ENCODE results near the gene APBB1. TPM values are rescaled to one million over a fixed set of nuclear protein-coding genes. Genes with fewer than 3 reads are reported as not detected.

APBB1 gene
- total RNA-seq, 1 experiment from 2014 or later: 12.4 TPM

DNA sequence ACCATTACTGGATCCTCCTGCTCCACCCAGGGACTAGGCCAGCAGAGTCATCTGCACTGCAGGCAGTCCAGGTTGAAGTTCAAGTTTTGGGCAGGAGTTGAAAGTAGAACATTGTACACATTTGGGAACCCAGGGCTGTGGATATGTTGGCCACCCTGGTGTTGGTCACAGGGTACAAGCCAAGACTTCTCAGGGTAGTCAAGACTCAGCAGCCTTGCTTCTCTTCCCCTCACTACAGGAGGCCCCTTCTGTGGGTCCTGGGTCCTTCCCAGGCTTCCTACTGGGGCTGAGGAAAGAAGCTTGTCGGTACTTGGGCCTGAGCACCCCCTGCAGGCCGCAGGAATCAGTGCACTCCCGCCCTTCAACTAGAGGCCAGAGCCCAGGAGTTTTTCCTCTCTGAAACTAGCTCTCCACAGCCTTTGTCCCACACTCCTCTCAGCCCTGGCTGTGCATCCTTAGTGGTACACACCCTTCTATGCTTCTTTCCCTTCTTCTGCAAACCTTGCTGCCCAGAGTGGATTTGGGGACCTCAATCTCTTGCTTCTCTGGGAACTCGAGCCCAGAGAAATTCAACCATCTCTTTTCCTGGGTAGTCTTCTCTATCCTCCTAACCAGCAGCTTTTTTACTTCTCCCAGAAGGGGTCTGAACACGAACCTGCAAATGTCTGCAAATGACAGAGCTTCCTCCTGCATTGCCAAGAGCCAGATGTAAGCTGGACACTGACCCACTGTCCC lies 24.5 kb upstream of the APBB1 start:
- Histone ChIP-seq H3K4me1 (ENCODE audit: control insufficient read depth in 1 of 2, insufficient read depth in 2 of 2, low read length in 2 of 2) (no peaks in the 10 kb centered on the region), H3K9me2 (ENCODE audit: insufficient read depth) (no peaks in the 10 kb centered on the region), H3K4me2 (ENCODE audit: low read length) (no peak overlapping the region), H3K27ac (ENCODE audit: low read depth, low read length) (no peak overlapping the region), H3K4me3 (replicated peaks in 1 of 2; ENCODE audit: low read depth in 1 of 2, low read length in 2 of 2) (no peak overlapping the region), H3K79me2 (ENCODE audit: insufficient read depth, low read length) (no peaks in the 10 kb centered on the region), H3K36me3 (ENCODE audit: control insufficient read depth in 1 of 2, insufficient read depth in 2 of 2, low read length in 2 of 2) (no peaks in the 10 kb centered on the region), H2AFZ (ENCODE audit: low read depth, low read length, poor library complexity, severe bottlenecking) (no peak overlapping the region), H3K9me3 (ENCODE audit: control insufficient read depth in 1 of 2, insufficient read depth in 1 of 2, low read depth in 1 of 2, low read length in 2 of 2) (no peaks in the 10 kb centered on the region), H3K9ac (ENCODE audit: low read length) (no peak overlapping the region), H3K27me3 (ENCODE audit: insufficient read depth, low read length) (no peaks in the 10 kb centered on the region), H4K20me1 (ENCODE audit: insufficient read depth) (no peaks in the 10 kb centered on the region)
- POLR2A ChIA-PET: interaction anchor here (0.9 to 1.0 kb wide), 2 partner anchors 24 to 64 kb away, joined by 3 read pairs; partner anchors contain the start of gene APBB1
- intact Hi-C loops (cut with micrococcal nuclease): loop anchor here (1.0 kb wide), 1 partner anchor 64 kb away; no protein-coding TSS in a partner anchor
- CTCF ChIA-PET: interaction anchor here (0.7 to 4.6 kb wide), 16 partner anchors 10 to 80 kb away, joined by 3 to 98 read pairs (median 4); partner anchors contain the start of genes APBB1 and SMPD1
- RAD21 ChIA-PET (ENCODE audit: low non-redundant PET in 1 of 2, low total read pairs in 2 of 2, uncharacterized antibody in 2 of 2, unreplicated experiment in 2 of 2): interaction anchor here (1.9 to 3.1 kb wide), 2 partner anchors 64 kb away, joined by 12 to 21 read pairs; no protein-coding TSS in a partner anchor
- ATAC-seq: peak; percentile 93
- no TSS peak for BruUV-seq (replicated peaks)
- no peak for DNase-seq (ENCODE audit: low read depth, low spot score)
- TF ChIP-seq, protein P1, sequence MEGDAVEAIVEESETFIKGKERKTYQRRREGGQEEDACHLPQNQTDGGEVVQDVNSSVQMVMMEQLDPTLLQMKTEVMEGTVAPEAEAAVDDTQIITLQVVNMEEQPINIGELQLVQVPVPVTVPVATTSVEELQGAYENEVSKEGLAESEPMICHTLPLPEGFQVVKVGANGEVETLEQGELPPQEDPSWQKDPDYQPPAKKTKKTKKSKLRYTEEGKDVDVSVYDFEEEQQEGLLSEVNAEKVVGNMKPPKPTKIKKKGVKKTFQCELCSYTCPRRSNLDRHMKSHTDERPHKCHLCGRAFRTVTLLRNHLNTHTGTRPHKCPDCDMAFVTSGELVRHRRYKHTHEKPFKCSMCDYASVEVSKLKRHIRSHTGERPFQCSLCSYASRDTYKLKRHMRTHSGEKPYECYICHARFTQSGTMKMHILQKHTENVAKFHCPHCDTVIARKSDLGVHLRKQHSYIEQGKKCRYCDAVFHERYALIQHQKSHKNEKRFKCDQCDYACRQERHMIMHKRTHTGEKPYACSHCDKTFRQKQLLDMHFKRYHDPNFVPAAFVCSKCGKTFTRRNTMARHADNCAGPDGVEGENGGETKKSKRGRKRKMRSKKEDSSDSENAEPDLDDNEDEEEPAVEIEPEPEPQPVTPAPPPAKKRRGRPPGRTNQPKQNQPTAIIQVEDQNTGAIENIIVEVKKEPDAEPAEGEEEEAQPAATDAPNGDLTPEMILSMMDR (IDR thresholded peaks at IDR 0.05 in 2 of 3, conservative IDR thresholded peaks at IDR 0.05 in 1 of 3; ENCODE audit: borderline replicate concordance in 1 of 3, insufficient read depth in 1 of 3, low read depth in 2 of 3, low read length in 2 of 3): peak; percentile 68 to 89 (median 87)
- TF ChIP-seq TCF7L2 (IDR thresholded peaks at IDR 0.05; ENCODE audit: borderline replicate concordance, extremely low read depth, insufficient read depth, insufficient read length) (no peak), RAD21 (IDR thresholded peaks at IDR 0.05; ENCODE audit: low read depth) (peak; percentile 79), SRF (IDR thresholded peaks at IDR 0.05; ENCODE audit: low read depth) (no peak)

- no TSS peak for BruUV-seq (replicated peaks)
- H3K9ac ChIP-seq (ENCODE audit: low read length): no peak overlapping the region
- DNase-seq (ENCODE audit: low read depth, low spot score) (no peak), ATAC-seq (no peak)
- H3K27me3 ChIP-seq (ENCODE audit: insufficient read depth, low read length): no peaks in the 10 kb centered on the region
- no peak overlapping the region for H3K27ac ChIP-seq (ENCODE audit: low read depth, low read length)
- H4K20me1 ChIP-seq (ENCODE audit: insufficient read depth): no peaks in the 10 kb centered on the region
- no peak for TF ChIP-seq SRF (IDR thresholded peaks at IDR 0.05; ENCODE audit: low read depth)
- TF ChIP-seq ATF3 (IDR thresholded peaks at IDR 0.05): no peak
- no peak for TF ChIP-seq ELF1 (IDR thresholded peaks at IDR 0.05; ENCODE audit: borderline replicate concordance, low read depth)
- no peak for TF ChIP-seq ZFX (IDR thresholded peaks at IDR 0.05)
- TF ChIP-seq ZBTB33 (IDR thresholded peaks at IDR 0.05; ENCODE audit: extremely low read depth, insufficient replicate concordance, low read length): no peak
- no peak for TF ChIP-seq CBX3 (IDR thresholded peaks at IDR 0.05; ENCODE audit: low read depth)
- no peak for TF ChIP-seq EZH2phosphoT487 (IDR thresholded peaks at IDR 0.05; ENCODE audit: borderline replicate concordance)
- TF ChIP-seq SP1 (IDR thresholded peaks at IDR 0.05; ENCODE audit: low read depth): no peak
- no peak for TF ChIP-seq SIN3A (IDR thresholded peaks at IDR 0.05; ENCODE audit: low read depth)
- H3K4me1 ChIP-seq (ENCODE audit: control insufficient read depth in 1 of 2, insufficient read depth in 2 of 2, low read length in 2 of 2): no peaks in the 10 kb centered on the region
- H3K36me3 ChIP-seq (ENCODE audit: control insufficient read depth in 1 of 2, insufficient read depth in 2 of 2, low read length in 2 of 2): no peaks in the 10 kb centered on the region
- H3K4me2 ChIP-seq (ENCODE audit: low read length): no peak overlapping the region
- H3K9me3 ChIP-seq (ENCODE audit: control insufficient read depth in 1 of 2, insufficient read depth in 1 of 2, low read depth in 1 of 2, low read length in 2 of 2): no peaks in the 10 kb centered on the region
- no peak overlapping the region for H3K4me3 ChIP-seq (replicated peaks in 1 of 2; ENCODE audit: low read depth in 1 of 2, low read length in 2 of 2)
- ChIA-PET RAD21 (ENCODE audit: low non-redundant PET in 1 of 2, low total read pairs in 2 of 2, uncharacterized antibody in 2 of 2, unreplicated experiment in 2 of 2) (no interaction called here), POLR2A (no interaction called here), CTCF (no interaction called here)
- no peak overlapping the region for H2AFZ ChIP-seq (ENCODE audit: low read depth, low read length, poor library complexity, severe bottlenecking)
- no peaks in the 10 kb centered on the region for H3K9me2 ChIP-seq (ENCODE audit: insufficient read depth)
- intact Hi-C loops (cut with micrococcal nuclease): no loop called here
- no peaks in the 10 kb centered on the region for H3K79me2 ChIP-seq (ENCODE audit: insufficient read depth, low read length)
Observed at GRCh38 chr11:6442441-6442840, 23.5 kb upstream of the APBB1 start.

Measured in HCT116 (cell line).